NOMO-1 (cell line): ENCODE measurements around the gene CRIP2.

Experiments
- DNase-seq, 2 experiments: peaks; one replicate each; lab custom pipeline; 2025; ENCODE audit not compliant: unreplicated experiment in 2 of 2; lab: John Stamatoyannopoulos, UW

CRIP2 gene

GRCh38 chr14:105475269-105476096 lies 862 bp downstream of the CRIP2 start:
- DNase-seq, result no peak

- no peak for DNase-seq
Observed at GRCh38 chr14:105476097-105476830, 1.6 kb downstream of the CRIP2 start.

- no peak for DNase-seq
Observed at GRCh38 chr14:105476831-105477659, 2.4 kb downstream of the CRIP2 start.

- DNase-seq, result peak; percentile 13 to 33
Observed at GRCh38 chr14:105477660-105478397, 3.2 kb downstream of the CRIP2 start.

- DNase-seq, result no peak
Observed at GRCh38 chr14:105478398-105479251, 4.0 kb downstream of the CRIP2 start.

GRCh38 chr14:105479431-105480158 lies 5.0 kb downstream of the CRIP2 start:
- DNase-seq, result no peak

GRCh38 chr14:105480199-105480746 lies 5.7 kb downstream of the CRIP2 start:
- no peak for DNase-seq

GRCh38 chr14:105480807-105481801 lies 6.5 kb downstream of the CRIP2 start:
- peak; percentile 81 for DNase-seq

GRCh38 chr14:105481886-105482457 lies 7.4 kb downstream of the CRIP2 start:
- peak; percentile 91 to 94 for DNase-seq

GRCh38 chr14:105482486-105483110 lies 8.0 kb downstream of the CRIP2 start:
- no peak for DNase-seq

GRCh38 chr14:105483300-105484068 lies 8.9 kb downstream of the CRIP2 start:
- DNase-seq, result no peak

- no peak for DNase-seq
Observed at GRCh38 chr14:105484069-105484996, 9.7 kb downstream of the CRIP2 start.

- DNase-seq, result no peak
Observed at GRCh38 chr14:105484997-105485393, 10.4 kb downstream of the CRIP2 start.

GRCh38 chr14:105485739-105486162 lies 11.1 kb downstream of the CRIP2 start:
- peak; percentile 26 to 38 for DNase-seq
